Right renal cortex interstitium (tissue), 3 donors: ENCODE results near the gene RAET1E. TPM values are rescaled to one million over a fixed set of nuclear protein-coding genes. Genes with fewer than 3 reads are reported as not detected.
"Not testable (repeated sequence)": the region's sequence is repeated elsewhere in the genome, so short reads cannot be mapped to it uniquely, and the experiment has no call there.

Experiments used
- DNase-seq, 3 donors: peaks; one replicate each; pipeline ENCODE4 v3.0.0-alpha.2; 2013; ENCODE audit warnings: low read depth in 3 of 3, low spot score in 2 of 3
- polyA plus RNA-seq, 3 donors: library from polyadenylated mRNA; unstranded; fragments of 120-200 nt; gene quantifications; one replicate each; pipeline ENCODE4 v1.2.1, GENCODE V29; 2013; ENCODE audit not compliant: insufficient read length in 3 of 3

Gene RAET1E
- polyA plus RNA-seq, 3 donors = 0.43 to 0.59 (median 0.46) TPM

DNA sequence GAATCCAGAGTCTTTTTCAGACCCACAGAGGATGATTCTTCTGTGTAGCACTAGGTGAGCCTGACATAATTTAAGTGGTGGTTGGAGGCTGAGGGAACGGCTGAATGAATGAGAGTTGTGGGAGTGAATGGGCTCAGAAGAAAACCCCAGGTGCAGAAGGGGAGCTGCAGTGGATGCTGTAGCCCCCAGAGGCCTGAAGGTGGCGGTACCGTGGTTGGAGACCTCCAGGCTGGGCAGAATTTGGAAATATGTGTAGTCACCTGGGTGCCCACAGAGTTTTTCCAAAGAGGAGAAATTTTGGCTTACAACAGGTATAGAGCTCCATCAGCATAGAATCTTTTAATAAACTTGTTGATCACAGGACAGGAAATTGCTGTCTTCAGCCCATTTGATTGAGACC is 31.5 kb upstream of the RAET1E start:
- DNase-seq = no peak

DNA sequence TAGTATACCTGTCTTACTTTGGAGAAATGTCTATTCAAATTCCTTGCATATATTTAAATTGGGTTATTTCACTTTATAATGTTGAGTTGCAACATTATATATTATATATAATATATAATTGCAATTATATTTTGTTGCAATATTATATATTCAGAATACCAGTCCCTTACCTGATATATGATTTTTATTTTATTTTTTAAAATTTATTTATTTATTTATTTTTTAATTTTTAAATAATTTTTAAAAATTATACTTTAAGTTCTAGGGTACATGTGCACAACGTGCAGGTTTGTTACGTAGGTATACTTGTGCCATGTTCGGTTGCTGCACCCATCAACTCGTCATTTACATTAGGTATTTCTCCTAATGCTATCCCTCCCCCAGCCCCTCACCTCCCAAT is 29.1 kb upstream of the RAET1E start:
- DNase-seq = not testable (repeated sequence)

DNA sequence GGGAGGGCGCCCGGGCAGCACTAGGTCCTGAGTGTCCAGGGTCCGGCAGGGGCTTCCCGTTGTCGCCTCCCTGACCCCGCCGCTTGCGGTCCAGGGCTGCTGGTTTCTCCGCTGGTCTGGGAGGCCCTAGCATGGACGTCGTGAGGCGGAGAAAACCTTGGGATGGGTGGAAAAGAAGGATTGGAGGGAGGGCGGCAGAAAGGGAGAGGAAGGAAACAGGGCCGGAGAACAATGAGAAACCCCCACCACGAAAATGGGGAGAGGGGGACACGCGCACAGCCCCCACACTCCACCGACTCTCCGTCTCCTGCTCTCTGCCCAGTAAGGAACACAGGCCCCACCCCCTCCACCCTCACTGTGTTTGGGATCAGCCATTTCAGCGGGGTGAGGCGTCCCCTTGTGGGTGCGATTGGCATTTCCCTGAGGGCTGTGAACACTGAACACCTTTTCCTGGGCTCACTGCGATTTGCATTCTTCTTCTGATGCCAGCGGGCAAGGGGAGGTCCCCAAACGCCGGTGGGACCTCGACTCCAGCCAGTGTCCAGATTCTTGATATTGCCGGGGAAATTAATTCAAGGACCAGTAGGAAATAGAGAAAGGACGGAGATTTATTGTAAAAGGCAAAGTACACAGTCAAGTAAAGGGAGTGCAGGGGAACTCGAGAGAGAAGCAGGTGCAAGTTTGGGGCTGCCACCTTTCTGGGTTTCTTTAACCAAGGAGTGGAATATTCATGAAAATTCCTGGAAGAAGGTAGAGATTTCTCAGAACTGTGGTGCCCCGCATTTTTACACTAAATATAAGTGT is 28.3 kb upstream of the RAET1E start:
- peak in 1 of 3 donors; percentile 65 for DNase-seq

DNA sequence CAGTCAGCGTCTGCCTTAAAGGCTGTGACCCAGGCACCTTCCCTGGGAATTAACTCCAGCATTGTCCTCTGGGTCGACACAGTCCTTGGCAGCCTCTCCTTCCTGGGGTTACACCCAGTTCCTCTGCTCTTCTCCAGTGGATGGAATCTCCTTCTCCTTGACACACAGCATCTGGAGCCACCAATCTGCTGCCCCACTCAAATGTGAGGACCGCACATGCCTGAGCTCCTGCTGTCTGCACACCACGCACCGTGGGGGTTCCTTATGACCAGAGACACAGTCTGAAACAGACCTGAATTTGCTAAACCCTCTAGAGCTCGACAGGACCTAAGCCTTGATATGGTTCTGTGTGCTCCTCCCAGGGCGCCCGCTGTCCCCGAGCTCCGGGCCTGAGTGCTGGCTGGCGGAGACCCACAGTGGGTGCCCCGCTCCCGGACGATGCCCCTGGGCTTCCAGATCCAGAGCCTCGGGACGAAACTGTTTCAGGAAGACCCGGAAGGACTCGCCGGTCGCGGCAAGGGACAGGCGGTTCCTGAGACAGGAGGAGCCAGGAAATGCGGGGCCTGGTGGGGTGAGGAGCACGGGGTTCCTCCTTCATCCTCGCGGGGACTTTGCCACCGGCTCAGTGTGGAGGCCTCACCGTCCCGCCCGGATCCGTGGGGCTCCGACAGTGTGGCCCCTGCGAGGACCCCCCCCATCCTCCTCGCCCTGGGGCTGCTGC is 27.5 kb upstream of the RAET1E start:
- no peak for DNase-seq

DNA sequence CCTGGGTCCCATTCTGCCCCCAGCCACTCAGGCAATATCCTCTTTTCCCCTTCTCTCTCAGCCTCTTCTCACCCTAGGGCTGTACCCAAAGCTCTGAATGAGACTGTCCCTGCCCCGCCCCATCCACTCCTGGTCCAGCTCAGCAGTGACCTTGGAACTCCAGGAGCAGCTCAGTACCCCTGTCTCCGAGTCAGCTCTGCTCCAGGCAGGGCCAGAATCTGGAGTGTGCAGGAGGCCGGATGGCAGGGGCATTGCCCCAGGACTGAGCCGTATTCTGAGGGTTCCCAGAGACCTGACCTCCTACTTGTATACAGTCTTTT is 27.0 kb upstream of the RAET1E start:
- no peak for DNase-seq

DNA sequence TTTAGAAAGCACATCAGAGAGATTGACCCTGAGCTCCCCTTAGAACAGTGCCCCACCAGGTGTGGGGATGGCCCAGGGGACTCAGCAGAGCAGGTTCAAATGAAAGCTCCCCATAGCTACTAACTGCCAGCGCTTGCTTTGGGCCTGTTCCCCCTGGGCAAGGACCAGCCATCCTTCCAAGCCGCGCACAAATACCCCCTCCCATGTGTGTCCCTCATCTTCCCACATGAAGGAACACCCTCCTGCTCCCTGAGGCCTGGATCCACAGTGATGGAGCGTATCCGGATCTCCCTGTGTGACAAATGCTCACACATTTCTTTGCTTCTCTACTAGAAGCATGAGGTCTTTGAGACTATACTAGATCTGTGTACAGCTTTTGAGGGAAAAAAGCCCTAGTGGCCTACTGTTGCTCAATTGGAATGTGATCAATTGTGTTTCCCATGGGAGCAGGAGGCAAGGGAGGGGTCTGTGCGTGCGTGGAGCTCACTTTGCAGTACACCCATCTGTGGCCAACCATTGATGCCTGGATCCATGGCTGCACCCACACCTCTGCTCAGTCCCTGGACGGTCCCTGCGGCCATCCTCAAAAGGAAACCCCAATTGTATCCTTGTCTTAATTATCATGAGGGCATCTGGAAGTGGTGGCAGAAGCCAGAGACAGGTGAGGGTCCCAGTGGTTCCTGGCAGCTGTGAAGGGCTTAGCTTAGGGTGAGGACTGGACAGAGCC is 26.5 kb upstream of the RAET1E start:
- DNase-seq = no peak

DNA sequence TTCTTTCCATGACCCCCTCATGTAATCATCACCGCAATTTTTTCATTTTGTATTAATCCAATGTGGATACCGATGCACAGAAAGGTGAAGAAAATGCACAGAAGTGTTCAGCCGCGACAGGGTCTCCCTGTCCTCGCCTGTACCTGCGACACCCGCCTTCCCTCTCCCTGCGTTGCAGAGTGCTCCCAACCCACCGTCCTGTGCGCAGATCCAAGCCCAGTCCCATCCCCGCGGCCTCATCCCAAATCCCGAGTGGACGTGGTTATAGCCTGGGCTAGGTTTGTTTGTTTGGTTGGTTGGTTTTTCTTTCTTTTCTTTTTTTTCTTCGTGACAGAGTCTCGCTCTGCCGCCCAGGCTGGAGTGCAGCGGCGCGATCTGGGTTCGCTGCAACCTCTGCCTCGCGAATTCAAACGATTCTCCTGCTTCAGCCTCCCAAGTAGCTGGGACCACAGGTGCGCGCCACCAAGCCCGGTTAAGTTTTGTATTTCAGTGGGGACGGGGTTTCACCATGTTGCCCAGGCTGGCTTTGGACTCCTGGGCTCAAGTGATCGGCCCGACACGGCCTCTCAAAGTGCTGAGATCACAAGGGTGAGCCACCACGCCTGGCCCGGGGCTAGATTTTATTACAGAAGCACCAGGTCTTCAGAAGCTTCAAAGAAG is 25.5 kb upstream of the RAET1E start:
- no peak for DNase-seq

DNA sequence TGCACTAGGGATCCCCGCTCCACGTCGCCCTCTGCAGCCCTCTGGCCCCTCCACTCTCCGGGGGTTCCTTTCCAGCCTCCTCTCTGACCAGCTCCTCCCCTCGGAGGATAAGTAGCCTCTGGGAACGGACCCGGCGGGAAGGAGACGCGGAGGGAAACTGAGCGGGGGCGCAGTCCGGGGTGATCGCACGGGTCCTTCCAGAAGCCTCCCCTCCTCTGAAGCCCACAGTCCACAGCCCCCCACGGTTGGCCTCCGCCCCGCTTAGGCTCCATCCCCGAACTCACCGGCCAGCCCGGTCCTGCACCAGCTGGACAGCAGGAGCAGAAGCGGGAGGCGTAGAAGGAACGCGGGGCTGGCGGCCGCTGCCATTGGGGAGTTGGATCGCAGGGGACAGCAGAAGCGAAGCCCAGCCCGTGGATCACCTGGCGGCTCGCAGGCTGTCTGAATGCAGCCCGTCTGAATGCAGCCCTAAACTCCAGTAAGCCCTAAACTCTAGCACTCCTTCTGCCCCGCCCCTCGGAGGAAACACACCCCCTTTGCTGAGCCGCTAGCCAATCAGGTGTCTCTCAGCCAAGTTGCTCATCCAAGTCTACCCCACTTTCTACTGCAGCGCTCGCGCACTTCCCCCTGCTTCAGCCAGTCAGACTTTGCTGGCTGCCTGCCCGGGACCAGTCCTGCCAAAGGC is 24.9 kb upstream of the RAET1E start, which contains the start of gene RAET1G:
Gene RAET1G, minus strand, starts transcription at position 480 of the 685 bp plus-strand sequence. Its CDS starts 111 bp downstream, at position 369.
- peak; percentile 73 to 84 (median 75) for DNase-seq

DNA sequence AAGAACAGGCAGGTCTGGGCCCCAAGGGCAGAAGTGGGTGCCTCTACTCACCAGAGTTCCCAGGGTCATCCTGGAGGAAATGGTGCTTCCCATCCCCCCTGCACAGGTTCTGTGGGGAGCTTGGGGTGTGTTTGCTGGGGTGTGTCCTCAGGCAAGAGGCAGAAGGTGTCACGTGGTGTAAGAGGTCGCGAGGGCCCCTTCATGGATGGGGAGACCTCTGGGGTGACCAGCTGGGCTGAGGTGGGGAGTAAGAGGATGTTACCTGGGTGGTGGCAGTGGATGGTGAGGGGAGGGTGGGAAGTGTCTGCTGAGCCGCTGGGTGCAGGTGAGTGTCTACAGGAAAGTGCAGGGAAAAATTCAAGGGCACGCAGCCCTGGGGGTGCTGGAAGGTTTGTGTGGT is 24.2 kb upstream of the RAET1E start:
- not testable (repeated sequence) for DNase-seq

DNA sequence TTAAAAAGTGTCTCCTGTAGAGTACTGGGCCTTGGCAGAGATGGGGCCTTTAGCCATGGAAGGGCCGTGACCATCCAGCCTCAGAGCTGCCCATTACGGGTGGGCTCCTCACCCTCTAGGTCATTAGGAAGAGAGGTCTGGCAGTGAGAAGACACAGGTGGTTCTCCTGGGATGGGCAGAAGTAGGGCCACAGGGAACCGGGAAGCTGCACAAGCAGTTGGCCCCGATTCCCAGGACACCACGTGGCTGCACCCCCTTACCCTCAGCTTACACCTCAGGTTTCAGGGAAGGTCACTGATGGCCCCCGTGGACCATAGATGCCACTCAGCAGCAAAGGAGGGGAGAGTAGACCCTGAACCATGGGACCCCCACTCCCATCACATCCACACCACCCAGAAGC is 23.4 kb upstream of the RAET1E start:
- no peak for DNase-seq

DNA sequence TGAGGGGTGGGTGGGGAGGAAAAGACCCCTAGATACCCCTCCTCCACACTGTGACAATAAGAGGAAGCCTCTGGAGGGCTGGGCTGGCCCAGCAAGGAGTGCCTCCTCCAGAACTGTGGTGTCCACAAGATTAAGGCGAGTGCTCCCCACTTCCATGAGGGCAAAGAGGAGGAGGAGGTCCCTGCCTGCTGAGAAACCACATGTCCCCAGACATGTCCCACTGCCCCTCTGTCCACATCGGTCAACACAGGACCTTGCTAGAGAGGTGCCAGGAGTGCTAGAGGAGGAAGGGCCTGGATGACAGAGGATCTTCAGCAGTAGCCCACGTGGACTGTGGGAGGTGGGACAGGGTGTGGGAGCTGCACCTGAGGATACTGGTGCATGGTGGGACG is 21.9 kb upstream of the RAET1E start:
- no peak for DNase-seq

DNA sequence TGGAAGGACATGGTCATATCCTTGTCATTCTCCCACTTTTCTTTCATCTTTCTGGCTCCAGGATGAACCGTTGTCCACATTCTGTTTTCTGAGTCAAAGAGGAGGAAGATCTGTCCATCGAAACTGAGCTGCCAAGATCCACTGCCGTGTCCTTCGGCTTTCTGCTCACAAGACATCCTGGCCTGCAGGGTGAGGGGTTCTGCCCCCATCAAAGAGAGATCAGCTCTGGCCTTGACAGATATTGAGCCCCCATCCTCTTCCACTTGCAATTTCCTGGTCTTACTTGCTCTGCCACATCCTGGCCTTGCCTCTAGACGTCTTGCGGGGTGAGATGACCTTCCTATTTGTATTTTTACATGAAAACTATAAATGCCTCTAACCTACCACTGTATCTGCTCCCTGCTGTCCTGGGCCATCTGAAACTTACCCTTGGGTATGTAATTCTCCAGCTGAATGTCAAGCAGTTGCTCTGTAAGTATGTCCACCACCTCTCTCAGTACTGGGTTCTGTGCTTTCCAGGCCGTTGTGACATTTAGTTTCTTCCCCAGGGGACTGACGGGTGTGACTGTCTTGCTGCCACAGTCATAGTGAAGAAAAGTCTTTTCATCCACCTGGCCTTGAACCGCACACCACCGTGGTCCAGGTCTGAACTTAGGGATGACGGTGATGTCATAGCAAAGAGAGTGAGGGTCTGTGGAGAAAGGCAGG is 21.4 kb upstream of the RAET1E start:
- DNase-seq = not testable (repeated sequence)

DNA sequence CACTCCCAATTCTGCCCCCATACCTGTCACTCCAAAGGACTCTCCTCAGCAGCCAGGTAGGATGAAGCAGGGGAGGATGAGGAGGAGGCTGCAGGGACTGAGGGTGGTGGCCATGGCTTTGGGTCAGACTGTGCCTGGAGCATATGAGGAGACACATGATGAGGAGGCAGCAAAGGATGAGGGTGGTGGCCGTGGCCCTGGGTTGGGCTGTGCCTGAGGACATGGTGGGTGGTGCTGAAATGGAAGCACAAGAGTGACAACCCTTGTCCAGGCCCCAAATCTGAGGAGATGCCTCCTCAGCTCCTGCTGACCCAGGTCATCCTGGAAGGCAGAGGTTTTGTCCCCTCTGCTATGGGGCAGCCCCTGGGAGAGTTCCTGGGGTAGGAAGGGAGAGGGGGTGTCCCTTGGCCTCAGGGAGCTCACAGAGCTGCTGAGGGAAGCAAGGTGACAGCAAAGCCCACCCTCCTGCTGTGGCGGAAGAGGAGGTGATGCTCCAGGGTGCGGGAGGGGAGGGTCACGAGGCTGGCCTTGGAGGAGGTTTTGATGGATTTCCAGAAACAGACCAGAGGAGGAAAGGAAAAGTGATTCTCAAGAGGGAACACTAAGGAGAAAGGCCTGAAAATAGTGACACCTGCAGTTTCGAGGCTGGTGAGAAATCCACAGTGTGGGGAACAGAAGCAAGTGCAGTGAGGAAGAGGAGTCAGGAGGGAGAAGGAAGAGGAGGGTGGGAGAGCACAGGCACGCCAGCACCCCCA is 20.4 kb upstream of the RAET1E start:
- no peak for DNase-seq

DNA sequence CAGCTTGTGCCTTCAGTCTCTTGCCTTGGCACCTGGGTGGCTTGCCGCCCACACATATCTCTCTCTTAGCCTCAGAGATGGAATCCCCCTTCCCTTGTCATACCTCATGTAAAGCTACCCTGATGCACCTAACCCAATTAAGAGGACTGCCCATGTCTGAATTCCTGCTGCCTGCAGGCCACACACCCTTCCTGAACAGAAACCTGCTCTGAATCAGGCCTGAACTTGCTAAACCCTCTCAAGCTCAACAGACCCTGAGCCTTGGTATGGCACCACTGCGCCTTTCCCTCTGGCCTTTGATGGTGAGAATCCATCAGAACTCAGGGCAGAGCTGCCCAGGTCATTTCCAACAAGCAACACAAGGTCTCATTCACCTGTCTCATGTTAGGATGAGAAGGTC is 19.8 kb upstream of the RAET1E start:
- no peak for DNase-seq

DNA sequence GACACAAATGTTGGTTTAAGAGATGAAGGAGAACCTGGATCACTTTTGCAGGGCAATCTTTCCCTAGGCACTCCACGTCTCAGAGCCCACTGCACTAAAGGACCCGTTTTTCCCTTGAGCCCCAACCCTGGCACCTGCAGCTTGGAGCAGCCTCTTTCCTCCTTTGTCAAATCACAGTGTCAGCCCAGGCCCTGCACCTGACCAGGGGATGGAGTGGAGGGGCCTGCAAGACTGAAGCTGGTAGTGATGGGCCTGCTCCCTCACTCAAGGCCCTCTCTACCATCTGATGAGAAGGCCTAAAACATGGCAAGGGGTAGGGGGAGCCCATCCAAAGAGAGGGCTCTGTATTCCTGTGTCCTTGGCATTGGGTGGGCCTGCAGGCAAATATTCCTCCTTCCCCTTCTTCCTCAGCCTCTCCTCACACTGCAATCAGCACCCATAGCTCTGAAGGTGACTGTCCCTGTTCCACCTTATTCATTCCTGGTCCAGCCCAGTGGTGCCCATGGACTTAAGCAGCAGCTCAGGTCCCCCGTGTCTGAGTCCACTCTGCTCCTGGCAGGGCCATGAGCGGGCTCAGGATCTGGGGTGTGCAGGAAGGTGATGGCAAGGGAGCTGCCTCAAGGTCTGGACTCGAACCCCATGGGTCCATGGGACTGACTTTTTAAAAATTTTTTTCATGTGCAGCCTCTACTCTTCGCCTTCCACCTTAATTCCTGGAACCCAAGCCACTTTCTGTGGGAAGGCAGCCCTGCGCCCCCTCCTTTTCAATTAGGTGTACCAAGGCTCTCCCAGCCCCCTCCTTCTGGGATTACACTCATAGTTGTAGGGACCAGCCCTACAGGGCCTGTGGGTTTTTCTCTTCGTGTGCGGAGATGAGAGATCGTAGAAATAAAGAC is 18.3 kb upstream of the RAET1E start:
- no peak for DNase-seq

DNA sequence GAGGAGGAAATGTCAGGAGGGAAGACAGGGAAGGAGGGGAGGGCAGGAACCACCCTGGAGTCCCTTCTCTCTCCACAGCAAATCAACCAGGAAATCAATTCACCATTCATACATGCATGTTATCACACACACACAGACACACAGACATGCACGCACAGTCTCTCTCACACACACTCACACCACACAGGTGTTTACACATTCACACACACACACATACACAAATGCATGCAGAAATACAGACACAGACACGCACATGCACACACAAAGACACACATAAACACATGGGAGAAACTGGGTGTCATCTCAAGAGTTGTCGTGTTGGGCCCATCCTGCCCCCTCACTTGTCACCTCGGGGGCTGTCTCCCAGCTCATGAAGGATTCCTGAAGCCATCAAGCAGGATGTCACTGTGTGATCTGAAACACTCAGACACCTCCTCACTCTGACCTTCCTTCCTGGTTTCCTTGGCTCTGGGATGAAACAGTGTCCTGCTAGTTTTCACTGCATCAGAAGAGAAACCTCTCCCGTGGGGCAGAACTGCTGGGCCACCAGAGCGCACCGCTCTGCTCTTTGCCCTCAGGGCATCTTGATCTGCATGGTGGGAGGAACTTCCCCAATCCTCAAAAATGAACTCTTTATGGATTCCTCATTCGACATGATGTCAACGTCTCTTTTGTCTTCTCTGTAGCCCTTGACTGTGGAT is 15.8 kb upstream of the RAET1E start:
- DNase-seq = no peak

DNA sequence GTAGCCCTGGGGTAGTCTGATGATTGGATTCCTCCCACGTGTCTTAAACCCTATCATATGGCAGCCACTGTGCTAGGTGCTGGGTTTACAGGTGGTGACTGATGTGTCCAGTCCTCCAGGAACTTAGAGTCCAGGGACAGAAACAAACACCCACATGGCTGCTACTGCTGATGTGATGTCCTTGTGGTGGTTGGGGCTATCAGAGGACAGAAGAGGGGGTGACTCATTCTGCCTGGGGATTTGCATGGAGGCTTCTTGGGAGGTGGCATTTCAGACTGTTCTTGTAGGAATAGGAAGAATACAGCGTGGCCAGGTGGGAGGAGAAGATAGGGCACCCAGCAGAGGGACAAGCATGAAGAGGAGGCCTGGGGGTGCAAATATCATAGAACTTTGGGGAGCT is 15.2 kb upstream of the RAET1E start:
- no peak for DNase-seq
